ENCODE data around the gene IL17C. TPM values are rescaled to one million over a fixed set of nuclear protein-coding genes. Genes with fewer than 3 reads are reported as not detected.

IL17C gene
- total and polyA plus RNA-seq, 3 donors from 2014 or later, result 0.75 to 1.5 (median 0.99) TPM

DNA sequence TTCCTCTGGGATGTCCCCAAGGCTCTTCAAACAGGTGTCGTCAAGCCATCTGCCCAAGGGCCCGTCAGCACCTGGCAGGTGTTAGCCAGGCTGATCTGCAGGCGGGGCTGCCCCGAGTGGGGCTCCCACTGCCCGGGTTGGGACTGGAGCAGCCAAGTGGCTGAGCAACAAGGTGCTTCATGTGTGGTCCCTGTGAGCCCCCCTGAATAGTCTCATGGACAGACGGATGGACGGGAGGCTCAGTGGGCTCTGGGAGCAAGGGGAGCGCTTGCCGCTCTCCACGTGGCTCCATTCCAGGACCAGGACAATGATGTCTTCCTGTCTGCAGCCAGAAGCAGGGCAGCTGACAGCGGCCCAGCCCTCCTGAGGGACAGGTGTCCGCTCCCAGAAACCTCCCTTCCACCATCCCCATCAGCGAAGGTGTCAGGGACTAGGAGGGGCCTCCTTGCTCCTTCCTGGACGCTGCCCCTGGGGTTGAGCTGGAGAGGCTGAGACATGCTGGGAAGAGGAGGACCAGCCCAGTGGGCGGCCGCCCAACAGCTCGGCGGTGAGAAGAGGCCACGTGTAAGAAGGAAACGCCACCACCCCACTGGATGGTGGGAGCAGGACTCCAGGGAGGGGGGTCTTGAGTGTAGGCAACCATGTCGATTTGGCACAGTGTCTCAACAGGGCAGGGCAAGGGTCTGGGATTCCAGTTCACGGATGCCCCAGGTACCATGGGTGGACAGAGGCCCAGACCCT is 38.3 kb downstream of the IL17C start:
- DNase-seq, result no peak
- no peaks in the 10 kb centered on the region for H3K9me3 ChIP-seq
- 81 to 85% methylated on average over 15 to 22 of the region's 22 CpGs for WGBS, 2 donors

DNA sequence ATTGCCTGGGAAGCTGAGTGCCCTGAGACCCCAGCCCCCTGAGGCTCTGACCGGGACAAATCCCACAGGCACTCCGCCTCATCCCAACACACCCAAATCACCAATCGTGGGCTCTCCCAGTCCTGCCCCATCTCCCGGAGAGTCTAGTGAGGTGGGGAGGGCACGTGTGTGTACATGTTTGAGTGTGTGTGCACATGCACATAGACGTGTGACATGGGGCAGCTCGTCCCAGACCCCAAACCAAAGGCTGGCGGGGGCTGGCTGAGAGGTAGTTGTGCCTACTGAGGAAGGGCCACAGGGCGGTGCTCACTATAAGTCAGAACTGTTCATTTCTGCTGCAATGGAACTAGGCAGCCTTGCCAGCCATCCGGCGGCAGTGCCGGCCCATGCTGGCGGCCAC is 39.3 kb downstream of the IL17C start:
- TF ChIP-seq, protein P1, sequence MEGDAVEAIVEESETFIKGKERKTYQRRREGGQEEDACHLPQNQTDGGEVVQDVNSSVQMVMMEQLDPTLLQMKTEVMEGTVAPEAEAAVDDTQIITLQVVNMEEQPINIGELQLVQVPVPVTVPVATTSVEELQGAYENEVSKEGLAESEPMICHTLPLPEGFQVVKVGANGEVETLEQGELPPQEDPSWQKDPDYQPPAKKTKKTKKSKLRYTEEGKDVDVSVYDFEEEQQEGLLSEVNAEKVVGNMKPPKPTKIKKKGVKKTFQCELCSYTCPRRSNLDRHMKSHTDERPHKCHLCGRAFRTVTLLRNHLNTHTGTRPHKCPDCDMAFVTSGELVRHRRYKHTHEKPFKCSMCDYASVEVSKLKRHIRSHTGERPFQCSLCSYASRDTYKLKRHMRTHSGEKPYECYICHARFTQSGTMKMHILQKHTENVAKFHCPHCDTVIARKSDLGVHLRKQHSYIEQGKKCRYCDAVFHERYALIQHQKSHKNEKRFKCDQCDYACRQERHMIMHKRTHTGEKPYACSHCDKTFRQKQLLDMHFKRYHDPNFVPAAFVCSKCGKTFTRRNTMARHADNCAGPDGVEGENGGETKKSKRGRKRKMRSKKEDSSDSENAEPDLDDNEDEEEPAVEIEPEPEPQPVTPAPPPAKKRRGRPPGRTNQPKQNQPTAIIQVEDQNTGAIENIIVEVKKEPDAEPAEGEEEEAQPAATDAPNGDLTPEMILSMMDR (IDR thresholded peaks at IDR 0.05), result no peak
- no peak for TF ChIP-seq POLR2A (IDR thresholded peaks at IDR 0.05)
- intact Hi-C loops (cut with DNase I; ENCODE audit: low total_unique reads), result no loop called here
- Histone ChIP-seq H3K4me1 (no peaks in the 10 kb centered on the region), H3K36me3 (ENCODE audit: low read depth, missing control alignments) (no peaks in the 10 kb centered on the region), H3K9me3 (no peaks in the 10 kb centered on the region), H3K4me3 (no peak overlapping the region), H3K27ac (no peak overlapping the region), H3K27me3 (no peaks in the 10 kb centered on the region)
- 70 to 75% methylated on average over 5 to 13 of the region's 13 CpGs for WGBS, 2 donors
- no peak for DNase-seq

More for the DNA sequence above, 38.3 kb downstream of the IL17C start:
- H3K4me1 ChIP-seq, result no peaks in the 10 kb centered on the region
- intact Hi-C loops (cut with DNase I; ENCODE audit: low total_unique reads), result no loop called here
- H3K4me3 ChIP-seq, result no peak overlapping the region
- TF ChIP-seq POLR2A (IDR thresholded peaks at IDR 0.05), result no peak
- TF ChIP-seq, protein P1 (IDR thresholded peaks at IDR 0.05), result no peak
- H3K36me3 ChIP-seq (ENCODE audit: low read depth, missing control alignments), result no peaks in the 10 kb centered on the region
- H3K27ac ChIP-seq, result no peak overlapping the region
- no peaks in the 10 kb centered on the region for H3K27me3 ChIP-seq

DNA sequence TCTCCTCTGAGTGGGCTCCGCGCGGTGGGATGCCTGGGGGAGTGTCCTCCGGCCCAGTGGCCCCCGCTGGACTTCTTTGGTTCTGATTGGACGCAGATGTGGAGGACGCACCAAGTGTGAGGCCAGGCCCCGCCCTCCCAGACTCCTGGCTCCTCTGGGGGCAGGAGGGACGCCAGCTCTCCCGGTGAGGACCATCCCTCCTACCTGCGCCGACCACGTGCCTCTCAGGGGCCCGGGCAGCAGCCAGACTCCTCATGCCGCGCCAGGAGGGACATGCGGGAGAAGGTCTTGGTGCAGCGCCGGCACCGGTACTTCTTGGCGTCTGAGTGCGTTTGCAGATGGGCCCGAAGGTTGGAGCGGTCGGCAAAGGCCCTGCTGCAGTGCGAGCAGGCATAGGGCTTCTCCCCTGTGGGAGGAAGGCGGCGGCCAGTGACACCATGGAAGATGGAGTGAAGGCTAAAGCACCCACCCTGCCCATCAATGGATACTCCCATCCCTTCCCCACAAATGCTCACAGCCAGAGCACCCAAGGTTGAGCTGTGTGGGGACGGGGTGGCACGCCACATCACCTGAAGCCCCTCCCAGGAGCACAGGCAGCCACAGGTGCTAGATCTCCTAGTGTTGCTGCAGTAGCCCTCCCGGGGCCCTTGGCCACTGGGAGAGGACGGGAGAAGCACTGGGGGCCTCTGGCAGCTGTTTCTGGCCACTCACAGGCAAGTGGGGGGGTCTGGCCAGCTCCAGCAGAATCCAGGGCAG is 40.0 kb downstream of the IL17C start:
- intact Hi-C loops (cut with DNase I; ENCODE audit: low total_unique reads), result no loop called here
- H3K4me1 ChIP-seq, result no peaks in the 10 kb centered on the region
- H3K27ac ChIP-seq, result no peak overlapping the region
- 47 to 59% methylated on average over 10 to 32 of the region's 32 CpGs for WGBS, 2 donors
- H3K4me3 ChIP-seq, result no peak overlapping the region
- H3K27me3 ChIP-seq, result no peaks in the 10 kb centered on the region
- no peak for TF ChIP-seq POLR2A (IDR thresholded peaks at IDR 0.05)
- TF ChIP-seq, protein P1 (IDR thresholded peaks at IDR 0.05), result no peak
- no peak for DNase-seq
- no peaks in the 10 kb centered on the region for H3K36me3 ChIP-seq (ENCODE audit: low read depth, missing control alignments)
- H3K9me3 ChIP-seq, result no peaks in the 10 kb centered on the region

DNA sequence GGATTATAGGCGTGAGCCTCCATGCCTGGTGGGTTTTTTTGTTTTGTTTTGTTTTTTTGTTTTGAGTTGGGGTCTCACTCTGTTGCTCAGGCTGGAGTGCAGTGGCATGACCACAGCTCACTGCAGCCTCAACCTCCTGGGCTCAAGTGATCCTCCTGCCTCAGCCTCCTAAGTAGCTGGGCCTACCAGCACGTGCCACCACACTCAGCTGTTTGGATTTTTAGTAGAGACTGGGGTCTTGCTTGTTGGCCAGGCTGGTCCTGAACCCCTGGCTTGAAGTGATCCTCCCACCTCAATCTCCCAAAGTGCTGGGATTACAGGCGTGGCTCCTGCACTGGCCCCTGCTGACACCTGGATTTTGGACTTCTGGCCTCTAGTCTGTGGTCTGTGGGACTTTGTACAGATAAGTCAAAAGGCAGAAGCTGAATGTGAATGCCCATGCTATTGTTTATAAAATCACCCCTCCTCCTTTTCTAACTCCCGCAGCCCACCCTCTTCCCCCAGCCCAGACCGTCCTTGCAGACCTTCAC is 42.2 kb downstream of the IL17C start:
- H3K4me1 ChIP-seq, result peaks cover 3% of the 10 kb centered on the region
- 75 to 80% methylated on average over 5 of the region's 5 CpGs for WGBS, 2 donors
- intact Hi-C loops (cut with DNase I; ENCODE audit: low total_unique reads), result no loop called here
- no peaks in the 10 kb centered on the region for H3K36me3 ChIP-seq (ENCODE audit: low read depth, missing control alignments)
- no peak for DNase-seq
- no peaks in the 10 kb centered on the region for H3K9me3 ChIP-seq
- H3K4me3 ChIP-seq, result no peak overlapping the region
- no peak overlapping the region for H3K27ac ChIP-seq
- TF ChIP-seq POLR2A (IDR thresholded peaks at IDR 0.05), result no peak
- TF ChIP-seq, protein P1 (IDR thresholded peaks at IDR 0.05), result no peak
- no peaks in the 10 kb centered on the region for H3K27me3 ChIP-seq

Measured in testis (tissue), 3 donors.